ENCODE results near the gene CENPN.
A peak's percentile ranks its signal among the peaks of the same experiment; 100 is the strongest.

CENPN gene

DNA sequence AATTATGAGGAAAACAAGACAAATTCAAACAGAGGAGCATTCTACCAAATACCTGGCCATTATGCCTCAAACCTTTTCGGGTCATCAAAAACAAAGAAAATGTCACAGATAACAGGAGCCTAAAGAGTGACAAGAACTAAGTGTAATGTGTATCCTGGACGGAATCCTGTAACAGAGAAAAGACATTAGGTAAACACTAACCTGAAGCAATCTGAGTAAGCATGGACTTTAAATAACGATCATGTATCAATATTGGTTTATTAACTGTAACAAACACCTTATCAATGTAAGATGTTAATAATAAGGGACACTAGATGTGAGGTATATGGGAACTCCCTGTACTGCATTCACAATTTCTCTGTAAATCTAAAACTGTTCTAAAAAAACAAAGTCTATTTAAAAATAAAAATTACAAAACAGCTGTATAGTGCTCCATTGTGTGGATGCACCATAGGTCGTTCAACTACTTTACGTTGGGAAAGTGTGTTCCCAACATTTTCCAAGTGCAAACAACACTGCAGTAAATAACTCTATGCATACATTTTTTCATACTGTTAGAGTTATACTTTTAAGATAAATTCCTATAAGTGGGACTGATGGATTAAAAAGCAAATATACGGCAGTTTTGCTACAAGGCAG is 15.1 kb upstream of the CENPN start:
- no peak for DNase-seq (ENCODE audit: low spot score)

DNA sequence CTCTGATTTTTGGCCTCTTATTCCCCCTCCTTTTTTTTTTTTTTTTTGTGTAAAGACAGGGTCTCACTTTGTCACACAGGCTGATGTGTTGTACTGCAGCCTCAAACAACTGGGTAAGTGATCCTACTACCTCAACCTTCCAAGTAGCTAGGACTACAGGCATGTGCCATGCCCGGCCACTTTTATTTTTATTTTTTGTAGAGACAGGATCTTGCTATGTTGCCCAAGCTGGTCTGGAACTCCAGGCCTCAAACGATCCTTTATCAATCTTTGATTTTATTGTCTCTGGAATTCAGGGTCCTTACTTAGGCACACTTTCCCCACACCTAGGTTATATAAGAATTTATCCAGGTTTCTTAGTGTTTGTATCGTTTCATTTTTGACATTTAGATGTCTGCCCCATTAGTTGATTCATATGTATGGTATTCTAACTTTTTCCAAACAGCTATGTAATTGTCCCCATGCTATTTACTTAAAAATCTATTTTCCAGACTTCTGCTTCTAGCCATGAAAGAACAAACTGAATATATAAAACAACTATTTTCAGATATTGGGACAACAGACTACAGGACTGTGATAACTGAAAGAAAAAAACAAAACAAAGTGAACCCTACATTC is 14.2 kb upstream of the CENPN start:
- DNase-seq (ENCODE audit: low spot score): no peak

DNA sequence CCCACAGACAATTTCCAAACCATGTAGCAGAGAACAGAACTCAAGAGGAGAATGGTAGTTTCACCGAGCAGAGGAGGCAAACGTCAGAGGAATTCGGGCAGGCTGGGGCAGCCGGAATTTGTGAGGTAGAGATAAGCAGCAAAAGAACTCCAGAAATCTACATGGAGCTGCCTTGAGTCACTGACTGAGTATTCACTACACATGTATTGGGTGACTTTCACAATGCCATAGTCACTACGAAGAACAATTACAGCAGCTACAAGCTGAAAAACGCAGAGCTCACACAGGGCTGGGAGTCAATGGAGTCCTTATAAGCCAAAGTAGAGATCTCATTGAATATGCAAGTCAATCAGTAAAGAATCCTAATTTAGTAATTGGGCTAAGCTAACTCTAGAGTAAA is 13.7 kb upstream of the CENPN start:
- peak; percentile 81 for DNase-seq (ENCODE audit: low spot score)

DNA sequence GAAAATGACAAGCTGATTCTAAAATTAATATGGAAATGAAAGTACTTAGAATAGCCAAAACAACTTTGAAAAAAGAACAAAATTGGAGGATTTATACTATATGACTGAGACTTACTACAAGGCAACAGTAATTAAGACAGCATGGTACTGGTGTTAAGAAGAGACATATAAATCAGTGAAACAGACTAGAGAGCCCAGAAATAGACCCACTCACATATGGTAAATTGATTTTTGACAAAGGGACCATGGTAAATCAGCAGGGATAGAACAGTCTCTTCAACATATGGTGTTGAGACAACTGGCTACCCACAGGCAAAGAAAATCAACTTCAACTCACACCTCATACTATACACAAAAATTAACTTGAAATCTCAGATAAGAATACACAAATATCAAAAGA is 13.2 kb upstream of the CENPN start:
- no peak for DNase-seq (ENCODE audit: low spot score)

DNA sequence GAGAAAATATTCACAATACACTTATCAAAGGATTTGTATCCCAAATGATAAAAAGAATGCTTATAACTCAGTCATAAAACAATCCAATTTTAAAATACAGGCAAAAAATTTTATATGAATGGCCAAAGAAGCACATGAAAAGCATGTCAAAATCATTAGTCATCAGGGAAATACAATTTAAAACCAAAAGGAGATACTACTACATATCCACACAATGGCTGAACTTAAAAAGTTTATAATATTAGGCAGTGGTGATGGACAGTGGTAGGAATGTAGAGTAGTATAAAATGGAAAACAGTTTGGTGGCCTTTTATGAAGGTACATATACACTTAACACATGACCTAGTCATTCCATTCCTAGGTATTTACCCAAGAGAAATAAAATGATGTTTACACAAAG is 12.6 kb upstream of the CENPN start:
- DNase-seq (ENCODE audit: low spot score): no peak

DNA sequence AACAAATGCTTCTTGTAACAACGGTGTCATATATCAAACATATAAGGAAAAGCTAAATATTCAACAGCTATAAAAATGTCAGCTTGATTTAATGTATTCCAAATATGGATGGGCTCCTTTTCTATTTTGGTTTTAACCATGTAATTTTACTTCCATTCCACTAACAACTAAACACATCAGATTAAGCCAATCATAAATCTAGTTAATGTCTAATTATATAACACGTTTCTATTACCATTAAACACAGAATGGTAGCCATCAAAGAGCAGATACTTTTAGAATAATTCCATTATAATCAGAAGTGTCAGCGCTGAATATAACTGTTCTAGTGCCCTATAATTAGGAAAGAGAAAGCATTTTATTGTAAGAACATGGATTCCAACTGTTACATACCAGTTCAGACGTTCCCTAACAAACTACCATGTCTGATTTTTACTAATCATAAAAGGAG is 10.3 kb upstream of the CENPN start:
- no peak for DNase-seq (ENCODE audit: low spot score)

DNA sequence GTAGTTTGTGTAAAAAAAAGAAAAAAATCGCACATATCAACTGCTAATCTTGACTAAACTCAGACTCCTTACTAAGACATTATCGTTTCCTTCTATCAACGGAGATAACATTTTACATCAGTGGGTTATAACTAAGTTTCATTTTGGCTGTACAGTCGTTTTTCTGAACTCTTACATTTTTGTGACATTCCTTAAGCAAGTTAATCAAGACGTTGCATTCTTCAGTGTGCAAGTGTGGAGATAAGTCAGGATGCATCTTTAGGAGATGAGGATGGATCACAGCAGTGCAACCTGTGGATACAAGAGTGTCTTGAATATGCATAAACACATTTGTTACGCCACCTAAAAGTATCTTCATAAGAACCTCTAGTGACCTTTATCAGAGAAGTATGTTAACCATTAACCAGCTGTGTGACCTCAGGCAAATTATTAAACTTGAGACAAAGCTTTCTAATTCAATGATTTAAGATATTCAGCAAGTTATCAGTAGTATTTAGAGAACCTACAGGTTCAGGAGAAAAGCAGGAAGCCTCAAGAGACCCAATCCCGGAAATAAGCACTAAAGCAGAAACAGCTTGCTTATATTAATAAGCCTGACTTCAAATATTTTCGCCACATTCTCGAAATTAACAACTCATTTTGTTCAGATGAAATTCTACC is 9.7 kb upstream of the CENPN start:
- no peak for DNase-seq (ENCODE audit: low spot score)

DNA sequence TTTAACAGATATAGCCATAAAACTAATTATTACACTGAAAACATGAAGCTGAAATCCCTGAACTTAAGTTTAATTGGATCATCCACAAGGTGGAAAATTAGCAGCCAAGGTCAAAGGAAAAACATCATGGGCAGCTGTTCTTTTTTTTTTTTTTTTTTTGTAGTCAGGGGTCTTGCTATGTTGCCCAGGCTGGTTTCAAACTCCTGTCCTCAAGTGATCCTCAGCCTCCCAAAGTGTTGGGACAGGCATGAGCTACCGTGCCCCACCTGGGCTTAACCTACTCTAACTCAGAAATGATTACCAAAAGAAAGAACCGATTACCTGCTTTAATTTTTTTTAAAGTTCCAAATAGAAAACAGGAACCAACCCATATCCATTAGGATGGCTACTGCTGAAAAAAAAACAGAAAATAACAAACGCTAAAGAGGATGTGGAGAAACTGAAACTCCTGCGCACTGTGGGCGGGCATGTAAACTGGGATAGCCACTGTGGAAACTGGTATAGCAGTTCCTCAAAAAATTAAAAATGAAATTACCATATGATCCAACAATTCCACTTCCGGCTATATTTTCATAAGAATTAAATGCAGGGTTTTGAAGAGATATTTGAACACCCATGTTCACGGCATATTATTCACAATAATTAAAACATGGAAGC is 8.9 kb upstream of the CENPN start:
- no peak for DNase-seq (ENCODE audit: low spot score)

DNA sequence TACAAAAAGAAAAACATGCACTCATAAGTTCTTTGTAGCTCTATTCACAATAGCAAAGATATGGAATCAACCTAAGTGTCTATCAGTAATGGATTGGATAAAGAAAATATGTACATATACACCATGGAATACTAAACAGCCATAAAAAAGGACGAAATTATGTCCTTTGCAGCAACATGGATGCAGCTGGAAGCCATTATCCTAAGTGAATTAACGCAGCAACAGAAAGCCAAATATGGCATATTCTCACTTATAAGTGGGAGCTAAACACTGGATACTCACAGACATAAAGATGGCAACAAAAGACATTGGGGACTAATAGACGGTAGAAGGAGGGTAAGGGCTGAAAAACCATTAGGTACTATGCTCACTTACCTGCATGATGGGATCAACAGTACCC is 6.1 kb upstream of the CENPN start:
- DNase-seq (ENCODE audit: low spot score): no peak

DNA sequence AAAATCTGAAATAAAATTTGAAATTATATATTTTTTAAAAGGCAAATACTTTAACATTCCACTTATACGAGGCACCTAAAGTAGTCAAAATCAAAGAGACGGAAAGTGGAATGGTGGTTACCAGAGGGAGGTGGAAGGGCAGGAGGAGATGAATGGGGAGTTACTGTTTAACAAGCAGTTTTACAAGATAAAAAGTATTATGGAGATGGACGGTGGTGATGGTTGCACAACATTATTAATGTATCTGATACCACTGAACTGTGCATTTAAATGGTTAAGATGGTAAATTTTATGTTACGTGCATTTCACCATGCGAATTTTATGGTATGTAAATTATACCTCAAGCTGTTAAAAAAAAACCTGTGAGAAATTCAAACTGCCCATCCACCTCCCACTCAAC is 5.7 kb upstream of the CENPN start:
- DNase-seq (ENCODE audit: low spot score): no peak

DNA sequence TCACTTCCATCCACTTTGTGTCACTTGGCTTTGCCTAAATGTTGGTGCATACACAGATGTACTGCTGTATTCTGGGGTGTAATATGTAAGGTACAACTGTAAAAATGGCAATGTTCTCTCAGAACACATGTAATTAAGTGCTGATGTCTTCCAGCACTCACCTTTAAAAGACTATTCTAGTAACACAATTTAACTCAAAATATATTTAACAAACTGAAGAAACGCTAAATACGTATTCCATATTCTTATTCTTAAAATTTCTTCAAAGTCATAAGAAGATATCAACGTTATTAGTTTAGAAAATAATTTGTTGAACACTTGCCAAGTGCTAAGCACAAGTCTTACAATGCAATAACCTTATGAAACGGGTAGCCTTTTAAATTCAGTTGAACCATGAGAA is 4.0 kb upstream of the CENPN start:
- no peak for DNase-seq (ENCODE audit: low spot score)

DNA sequence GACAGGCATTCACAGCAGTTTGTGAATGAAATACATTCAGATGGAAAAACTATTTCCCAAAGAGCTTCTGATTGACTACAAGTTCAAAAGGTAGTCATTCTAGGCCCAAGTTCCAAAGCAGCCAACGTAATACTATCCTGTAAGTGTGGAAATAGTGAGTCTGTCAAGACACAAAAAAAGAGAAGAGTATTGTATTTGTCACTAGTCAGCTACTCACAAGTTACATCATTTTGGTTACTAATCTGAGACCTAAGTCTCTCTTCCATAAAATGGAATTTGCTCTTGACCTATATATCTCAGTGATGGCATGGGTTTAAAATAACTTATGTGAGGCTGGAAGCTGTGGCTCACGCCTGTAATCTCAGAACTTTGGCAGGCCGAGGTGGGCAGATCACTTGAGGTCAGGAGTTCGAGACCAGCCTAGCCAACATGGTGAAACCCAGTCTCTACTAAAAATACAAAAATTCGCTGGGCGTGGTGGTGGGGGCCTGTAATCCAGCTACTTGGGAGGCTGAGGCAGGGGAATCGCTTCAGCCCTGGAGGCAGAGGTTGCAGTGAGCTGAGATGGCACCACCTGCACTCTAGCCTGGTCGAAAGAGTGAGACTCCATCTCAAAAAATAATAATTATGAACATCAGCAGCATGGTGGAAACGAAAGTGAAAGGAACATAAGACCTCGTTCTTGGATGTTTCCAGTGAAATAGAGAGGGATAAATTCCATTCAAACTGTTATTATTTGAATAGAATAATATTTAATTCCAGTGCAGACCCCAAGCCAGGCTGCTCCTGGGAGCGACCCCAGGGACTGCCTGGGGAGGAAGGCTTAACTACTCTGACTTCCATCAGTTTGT is 3.2 kb upstream of the CENPN start:
- no peak for DNase-seq (ENCODE audit: low spot score)

DNA sequence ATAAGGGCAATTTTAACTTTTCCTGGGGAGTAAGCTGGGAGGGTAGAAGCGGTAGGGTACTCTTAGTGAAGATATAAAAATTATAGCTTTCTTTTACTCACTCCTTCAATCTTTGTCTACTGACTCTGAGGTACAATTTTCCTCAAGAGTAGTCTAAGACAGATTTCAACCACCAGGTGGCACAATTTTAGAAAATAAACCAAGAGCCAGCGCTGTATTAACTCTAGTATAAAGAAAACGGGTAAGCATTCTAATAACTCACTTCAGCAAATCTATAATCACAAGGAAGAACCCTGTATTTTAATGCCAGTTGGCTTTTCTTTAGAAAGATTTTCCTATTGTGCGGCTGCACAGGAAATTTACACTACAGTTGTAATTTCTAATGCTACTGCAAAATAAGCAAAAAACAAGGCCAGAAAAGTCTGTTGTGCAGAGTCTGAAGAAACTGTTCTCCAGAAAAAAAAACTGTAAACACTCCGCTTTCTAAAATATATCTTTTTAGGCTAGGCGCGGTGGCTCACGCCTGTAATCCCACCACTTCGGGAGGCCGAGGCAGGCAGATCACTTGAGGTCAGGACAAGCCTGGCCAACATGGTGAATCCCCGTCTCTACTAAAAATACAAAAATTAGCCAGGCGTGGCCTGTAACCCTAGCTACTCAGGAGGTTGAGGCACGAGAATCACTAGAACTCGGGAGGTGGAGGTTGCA is 2.2 kb upstream of the CENPN start:
- peak; percentile 18 for DNase-seq (ENCODE audit: low spot score)

DNA sequence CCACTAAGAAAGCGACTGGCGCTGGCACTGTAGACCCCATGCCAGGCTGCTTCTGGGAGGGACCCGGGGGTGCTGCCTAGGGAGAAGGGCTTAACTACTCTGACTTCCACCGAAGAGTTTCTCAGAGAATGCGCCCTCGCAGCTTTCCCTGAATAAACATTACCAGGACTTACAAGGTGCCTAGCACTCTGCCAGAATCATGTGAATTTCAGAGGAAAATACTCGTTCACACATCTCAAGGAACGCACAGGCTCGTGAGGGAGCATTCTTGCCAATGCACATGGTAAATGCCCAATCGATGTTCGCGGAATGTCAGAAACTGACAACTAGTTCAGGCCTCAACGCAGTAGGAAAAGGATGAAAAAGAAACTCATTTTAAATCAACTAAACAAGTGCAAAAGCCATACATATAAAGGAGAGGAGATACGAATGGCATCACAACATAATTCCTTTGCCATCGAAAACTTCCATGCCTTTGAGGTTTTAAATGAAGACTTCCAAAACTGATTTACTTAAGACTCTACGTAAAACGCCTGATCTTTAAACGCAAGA is 1.3 kb upstream of the CENPN start:
- no peak for DNase-seq (ENCODE audit: low spot score)

DNA sequence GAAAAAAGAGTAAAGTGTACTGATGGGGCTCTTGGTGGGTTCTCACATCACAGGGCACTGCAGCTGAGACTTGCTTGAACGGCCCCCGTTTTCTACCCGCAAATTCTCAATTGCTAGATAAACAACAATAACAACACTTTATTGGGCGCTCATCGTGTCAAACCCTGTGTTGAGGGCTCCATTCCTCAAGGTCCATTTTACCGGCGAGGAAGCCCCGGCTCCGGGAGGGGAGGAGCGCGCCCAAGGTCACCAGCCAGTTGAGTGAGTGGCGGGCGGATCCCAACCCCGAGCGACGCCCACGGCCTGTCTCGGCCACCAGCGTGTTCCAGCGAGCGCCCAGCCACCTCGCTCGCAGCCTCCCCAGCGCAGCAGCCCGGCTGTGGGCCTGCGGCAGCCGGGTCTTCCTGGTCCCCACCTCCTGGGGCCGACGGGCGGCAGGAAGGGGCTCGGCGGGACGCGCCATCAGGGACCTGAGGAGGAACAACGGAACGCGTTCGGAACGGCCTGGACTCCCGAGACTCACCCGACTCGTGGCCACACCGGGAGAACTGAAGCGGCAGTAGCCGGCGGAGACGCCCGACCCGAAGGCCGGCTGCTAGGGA is 702 bp upstream of the CENPN start:
- DNase-seq (ENCODE audit: low spot score): peak; percentile 68

DNA sequence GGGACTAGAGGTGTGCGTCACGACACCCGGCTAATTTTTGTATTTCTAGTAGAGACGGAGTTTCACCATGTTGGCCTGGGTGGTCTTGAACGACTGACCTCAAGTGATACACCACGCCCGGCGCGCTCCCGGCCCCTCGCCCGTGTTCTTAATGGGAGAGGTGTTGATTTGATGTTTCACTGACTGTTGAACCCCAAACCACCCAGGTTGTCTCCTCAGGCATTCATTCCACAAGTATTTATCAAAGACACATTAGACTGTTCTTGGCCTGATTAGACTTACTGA is 1.4 kb downstream of the CENPN start:
- DNase-seq (ENCODE audit: low spot score): no peak

DNA sequence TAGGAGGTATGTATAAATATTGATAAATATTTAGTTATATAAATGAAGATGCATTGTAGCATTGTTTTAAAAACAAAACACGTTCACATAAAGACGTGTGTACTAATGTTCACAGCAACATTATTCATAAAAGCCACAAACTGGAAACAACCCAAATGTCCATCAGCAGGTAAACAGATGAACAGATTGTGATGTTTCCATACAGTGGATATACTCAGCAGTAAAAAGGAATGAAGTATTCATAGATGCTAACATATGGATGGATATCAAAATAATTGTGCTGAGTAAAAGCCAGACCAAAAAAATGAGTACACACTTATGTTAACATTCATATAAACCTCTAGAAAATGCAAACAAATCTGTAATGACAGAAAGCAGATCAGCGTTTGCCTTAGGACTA is 6.0 kb downstream of the CENPN start:
- DNase-seq (ENCODE audit: low spot score): no peak

DNA sequence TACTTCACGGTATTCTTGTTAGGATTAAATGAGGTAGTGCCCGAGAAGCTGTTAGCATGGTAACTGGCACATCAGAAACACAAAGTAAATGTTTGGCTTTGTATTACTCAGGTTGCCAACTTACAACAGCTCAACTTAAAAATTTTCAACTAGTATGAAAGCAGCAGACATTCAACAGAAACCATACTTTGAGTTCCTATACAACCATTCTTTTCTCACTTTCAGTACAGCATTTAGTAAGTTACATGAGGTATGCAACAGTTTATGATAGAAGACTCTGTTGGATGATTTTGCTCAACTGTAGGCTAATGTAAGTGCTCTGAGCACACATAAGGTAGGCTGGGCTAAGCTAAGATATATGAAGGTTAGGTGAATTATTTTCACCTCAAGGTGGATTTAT is 7.7 kb downstream of the CENPN start:
- DNase-seq (ENCODE audit: low spot score): no peak

DNA sequence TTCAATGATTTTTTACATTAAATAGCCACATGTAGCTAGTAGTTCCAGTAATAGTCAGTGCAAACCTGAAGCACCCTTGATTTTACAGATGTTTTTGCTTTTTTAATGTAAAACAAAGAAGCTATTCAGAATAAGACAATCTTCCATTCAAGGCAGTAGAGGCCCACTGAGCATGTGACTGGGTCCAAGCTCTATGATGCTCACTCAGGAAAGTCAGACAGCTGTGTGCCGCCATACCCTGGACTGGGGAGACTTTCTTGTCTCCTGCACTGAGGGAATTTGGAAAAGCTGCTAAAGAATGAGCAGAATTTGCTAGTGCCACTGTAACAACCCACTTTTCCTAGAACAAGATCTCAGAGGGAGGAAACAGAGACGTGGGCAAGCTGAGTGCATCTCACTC is 11.5 kb downstream of the CENPN start:
- DNase-seq (ENCODE audit: low spot score): no peak

DNA sequence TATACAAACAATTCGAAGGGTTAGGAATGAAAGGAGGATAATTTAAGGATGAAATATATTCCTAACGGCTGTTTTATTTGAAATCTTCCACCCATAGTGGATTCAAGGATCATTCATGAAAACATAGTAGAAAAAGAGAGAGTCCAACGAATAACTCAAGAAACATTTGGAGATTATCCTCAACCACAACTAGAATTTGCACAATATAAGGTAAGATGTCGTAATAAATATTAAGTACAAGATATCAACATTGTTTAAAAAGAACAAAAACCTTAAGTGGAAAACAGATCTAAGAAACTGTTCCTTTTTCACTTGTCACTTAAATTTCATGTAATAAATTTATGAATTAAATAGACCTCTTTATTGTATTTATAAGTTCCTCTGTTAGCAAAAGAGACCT is 19.4 kb downstream of the CENPN start:
- no peak for DNase-seq (ENCODE audit: low spot score)

DNA sequence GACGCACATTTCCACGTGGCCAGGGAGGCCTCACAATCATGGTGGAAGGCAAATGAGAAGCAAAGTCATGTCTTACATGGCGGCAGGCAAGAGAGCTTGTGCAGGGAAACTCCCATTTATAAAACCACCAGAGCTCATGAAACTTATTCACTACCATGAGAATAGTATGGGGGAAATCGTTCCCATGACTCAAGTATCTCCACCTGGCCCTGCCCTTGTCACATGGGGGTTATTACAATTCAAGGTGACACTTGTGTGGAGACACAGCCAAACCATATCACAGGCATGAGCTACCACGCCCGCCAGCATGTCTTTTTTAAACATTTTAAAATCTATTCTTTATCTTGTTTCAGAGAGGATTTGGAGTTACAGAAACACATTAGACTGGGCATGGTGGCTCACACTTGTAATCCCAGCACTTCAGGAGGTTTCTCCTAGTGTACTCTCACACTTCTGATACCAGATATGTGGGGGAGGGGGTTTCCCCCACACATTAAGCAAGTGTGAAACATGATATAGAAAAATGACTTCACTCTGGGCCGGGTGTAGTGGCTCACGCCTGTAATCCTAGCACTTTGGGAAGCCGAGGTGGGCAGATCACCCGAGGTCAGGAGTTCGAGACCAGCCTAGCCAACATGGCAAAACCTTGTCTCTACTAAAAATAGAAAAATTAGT is 23.1 kb downstream of the CENPN start:
- no peak for DNase-seq (ENCODE audit: low spot score)
